ENCODE data around the gene TRMT2B. TPM values are rescaled to one million over a fixed set of nuclear protein-coding genes. Genes with fewer than 3 reads are reported as not detected.
"Not testable (repeated sequence)": the region's sequence is repeated elsewhere in the genome, so short reads cannot be mapped to it uniquely, and the experiment has no call there.

The TRMT2B gene
- total RNA-seq, 1 donor from 2014 or later, result 17.1 TPM

DNA sequence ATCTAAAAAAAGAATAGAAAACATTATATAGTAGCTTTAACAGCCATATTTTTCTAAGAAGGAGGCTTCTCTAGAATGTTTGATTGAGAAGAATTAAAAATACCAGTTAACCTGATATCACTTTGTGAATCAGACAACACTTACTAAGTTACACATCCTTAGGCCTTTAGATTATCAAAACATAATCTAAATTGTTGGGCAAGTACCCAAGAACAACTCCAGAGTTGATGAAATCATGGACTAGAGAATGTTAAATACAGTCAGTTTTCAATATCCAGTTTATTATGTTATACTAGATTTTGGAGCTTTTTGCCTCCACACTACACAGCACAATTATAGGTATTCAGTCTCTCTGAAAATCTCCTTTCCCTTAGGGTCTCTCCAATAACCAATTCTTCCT is 42.8 kb downstream of the TRMT2B start:
- DNase-seq (ENCODE audit: low read depth in 2 of 2), result peak in 1 of 2 donors; percentile 23

DNA sequence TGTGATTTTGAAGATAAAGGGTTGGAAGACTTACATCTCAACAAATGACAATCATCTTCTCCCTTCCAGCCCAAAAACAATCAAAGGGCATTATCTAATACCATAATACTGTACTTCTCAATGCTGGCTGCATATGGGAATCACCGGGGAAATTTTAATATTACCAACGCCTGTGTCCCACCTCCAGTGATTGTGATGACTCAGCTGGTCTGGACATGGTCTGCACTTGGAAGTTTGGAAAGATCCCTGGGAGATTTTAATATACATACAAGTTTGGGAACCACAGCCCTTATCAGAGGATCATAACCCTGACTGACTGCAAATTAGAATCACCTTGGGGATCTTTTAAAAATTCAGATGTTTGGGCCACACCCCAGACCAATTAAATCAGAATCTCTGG is 52.5 kb downstream of the TRMT2B start:
- DNase-seq (ENCODE audit: low read depth in 2 of 2), result no peak

DNA sequence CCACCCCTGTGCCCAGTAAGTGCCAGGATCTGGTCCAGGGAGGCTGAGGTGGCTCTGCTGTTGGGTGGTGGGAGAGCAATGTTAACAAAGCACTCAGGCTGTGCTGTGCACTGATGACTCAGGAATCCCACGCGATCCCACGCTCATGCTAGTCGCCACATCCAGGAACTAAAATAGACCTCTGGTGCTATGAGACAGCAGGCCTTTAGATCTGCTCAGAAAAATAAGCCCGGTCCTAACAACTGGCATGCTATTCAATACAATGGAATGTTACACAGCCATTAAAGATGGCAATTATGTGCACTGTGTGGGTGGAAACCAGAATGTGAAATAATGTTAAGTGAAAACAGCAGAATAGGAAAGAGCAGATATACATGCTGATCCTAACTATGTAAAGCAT is 56.4 kb downstream of the TRMT2B start:
- DNase-seq (ENCODE audit: low read depth in 2 of 2), result peak; percentile 10 to 83

DNA sequence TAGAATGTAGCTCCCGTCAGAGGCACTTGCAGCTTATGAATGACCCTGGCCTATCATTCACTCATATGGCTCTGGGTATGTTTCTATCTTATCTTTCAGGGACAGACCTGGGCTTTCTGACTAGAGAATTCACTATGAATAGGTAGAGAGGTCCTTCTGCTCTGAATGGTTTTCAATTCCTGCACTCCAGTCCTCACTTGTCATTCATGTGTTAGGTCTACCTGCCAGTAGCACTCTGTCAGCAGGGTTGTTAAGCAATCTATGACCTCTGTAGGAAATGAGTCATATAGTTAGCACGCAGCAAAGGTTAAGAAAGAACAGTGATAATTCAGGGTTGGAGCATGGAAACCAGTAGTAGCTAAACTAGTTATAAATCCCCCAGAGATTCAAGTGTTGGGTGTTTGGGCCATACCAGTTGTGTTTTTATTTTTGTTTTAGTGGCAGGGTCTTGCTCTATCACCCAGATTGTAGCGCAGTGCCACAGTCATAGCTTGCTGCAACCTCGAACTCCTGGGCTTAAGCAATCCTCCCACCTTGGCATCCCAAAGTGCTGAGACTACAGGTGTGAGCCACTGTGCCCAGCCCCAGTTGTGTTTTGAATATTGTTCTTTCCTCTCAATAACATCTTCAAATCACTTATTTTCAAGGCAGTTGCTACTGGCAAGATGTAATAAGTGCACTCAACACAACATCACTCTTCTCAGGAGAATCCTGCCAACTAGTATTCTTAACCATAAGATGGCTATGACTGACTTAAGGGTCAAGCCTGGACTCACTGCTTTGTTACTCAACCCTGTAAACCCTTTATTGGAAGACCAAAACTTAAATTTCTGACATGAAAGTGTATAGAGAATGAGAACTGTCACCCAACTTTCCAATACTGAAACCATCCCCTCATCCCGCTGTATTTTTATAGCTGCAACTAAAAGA is 57.3 kb downstream of the TRMT2B start:
- peak; percentile 65 to 72 for DNase-seq (ENCODE audit: low read depth in 2 of 2)

DNA sequence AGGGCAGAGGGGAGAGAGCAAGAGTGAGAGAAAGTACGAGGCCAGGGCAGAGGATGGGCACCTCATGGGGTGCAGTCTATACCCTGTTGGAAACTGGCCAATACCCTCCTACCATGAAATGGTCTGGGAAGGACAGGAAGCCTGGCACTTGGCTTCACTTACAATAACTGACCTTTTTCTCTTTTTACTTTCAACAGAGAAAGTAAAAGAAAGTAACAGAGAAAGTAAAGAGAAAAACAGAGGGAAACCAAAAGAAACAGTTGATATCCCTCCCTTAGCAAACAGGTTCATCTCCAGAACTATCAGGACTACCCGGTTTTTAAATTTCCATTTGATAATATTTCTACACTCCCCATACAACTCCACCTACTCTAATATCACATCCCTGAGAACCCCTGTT is 61.8 kb downstream of the TRMT2B start:
- peak in 1 of 2 donors; percentile 11 for DNase-seq (ENCODE audit: low read depth in 2 of 2)

DNA sequence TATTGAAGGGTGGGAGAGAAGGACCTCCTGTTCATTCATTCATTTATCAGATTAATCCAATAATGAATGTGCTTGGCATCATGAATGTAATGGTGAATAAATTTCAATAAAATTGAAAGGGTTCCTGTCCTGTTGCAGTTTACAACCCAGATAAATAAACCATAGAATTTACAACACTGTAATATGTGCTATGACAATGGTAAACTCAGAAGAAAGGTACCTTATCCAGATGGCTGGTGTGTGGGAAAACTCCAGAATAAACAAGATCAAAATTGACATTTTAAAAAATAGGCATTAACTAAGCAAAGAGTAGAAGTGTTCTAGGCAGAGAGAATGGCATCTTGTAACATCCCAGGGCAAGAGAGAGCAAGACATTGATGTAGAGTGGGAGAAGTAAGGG is 67.1 kb downstream of the TRMT2B start:
- DNase-seq (ENCODE audit: low read depth in 2 of 2), result no peak

DNA sequence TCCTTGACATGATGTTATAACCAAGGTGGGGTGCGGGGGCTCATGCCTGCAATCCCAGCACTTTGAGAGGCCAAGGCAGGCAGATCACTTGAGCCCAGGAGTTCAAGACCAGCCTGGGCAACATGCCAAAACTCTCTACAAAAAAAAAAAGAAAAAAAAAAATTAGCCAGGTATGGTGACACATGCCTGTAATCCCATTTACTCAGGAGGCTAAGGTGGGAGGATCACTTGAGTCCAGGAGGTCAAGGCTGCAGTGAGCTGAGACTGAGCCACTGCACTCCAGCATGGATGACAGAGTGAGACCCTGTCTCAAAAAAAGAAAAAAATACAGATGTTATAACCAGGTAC is 70.4 kb downstream of the TRMT2B start:
- not testable (repeated sequence) for DNase-seq (ENCODE audit: low read depth in 2 of 2)

DNA sequence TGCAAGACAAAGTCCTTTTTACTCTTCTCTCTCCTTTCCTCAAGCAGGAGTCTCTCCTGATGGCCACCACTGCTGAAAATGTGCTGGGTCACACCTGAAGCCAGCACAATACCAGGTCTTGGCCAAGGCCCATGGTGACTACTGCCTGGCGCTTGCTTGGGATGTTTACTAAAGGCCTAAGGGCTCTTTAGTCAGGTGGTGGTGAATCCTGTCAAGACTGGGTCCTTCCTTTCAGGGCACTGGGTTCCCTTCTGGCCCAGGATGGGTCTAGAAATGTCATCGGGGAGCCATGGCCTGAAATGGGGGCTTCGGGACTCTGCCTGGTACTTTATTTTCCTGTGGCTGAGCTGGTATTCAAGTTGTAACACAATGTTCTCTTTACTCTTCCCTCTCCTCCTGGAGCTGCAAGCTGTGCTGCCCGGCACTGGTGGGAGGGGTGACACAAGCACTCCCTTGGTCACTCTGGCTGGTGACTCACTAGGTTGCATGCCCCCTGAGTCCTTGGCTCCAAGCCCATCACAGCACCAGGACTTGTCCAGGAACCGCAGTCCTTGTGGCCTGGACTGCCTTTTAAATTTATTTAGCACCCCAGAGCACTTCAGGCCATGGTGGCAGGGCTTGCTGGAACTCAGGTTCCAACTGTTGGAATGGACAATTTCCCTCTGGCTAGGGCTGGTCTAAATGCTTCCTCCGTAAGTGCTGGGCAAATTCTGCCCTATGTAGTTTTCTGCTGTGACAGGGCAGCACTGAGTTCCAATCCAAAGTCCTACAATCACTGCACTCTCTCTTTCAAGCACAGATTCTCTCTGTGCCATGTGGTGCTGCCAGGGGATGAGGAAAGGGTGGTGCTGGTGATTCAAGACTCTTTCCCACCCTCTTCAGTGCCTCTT is 71.1 kb downstream of the TRMT2B start:
- peak; percentile 11 to 82 for DNase-seq (ENCODE audit: low read depth in 2 of 2)

DNA sequence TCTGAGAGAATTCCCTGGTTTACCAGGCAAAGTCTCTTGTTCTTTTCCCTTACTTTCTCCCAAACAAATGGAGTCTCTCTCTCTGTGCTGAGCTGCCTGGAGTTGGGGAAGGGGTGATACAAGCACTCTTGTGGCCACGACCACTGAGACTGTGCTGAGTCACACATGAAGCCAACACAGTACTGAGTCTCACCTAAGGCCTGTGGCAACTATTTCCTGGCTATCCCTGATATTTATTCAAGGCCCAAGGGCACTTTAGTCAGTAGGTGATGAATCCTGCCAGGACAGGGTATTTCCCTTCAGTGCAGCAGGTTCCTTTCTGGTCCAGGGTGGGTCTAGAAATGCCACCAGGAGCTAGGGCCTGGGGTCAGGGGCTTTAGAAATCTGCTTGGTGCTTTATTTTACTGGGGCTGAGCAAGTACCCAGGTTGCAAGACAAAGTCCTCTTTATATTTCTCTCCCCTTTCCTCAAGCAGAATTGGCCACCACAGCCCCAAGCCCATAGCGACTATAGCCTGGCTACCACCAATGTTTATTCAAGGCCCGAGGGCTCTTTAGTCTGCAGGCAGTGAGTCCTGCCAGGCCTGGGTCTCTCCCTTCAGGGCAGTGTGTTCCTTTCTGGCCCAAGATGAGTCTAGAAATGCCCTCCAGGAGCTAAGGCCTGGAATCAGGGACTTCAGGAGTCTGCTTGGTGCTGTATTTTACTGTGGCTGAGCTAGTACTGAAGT is 71.9 kb downstream of the TRMT2B start:
- peak in 1 of 2 donors; percentile 3 for DNase-seq (ENCODE audit: low read depth in 2 of 2)

DNA sequence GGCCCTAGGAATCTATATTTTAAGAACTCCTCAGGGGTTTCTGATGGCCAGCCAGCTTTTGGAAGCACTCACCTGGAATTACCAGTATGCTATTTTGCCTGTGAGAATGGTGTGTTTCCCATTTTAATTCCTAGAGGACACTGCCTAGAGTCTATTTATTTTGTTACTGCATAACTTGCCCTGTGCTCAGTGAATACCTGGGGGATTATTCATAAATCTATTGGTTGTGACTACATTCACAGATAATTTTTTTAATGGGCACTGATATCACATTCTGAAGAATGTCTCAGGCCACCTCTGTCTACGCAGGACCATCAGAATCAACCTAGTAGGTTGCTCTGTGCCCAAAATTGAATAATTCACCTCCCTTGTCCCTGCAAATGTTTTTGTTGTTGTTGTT is 75.7 kb downstream of the TRMT2B start:
- DNase-seq (ENCODE audit: low read depth in 2 of 2), result no peak

DNA sequence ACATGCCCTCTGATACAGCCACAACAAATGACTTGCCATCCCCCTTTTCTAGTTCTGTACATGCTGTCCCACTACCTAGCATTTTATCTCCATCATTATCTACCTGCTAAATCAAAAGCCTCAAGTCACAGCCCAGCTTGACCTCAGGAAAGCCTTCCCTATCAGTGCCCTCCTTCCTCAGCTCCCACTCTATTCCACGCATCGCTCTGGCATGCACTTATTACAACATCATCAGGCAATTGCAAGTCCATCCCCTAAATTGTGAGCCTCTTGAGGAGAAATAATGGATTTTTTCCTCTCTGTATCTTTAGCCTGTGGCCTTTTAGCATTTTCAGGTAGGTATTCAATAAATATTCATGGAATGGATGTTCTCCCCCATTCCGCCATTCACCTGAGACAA is 76.7 kb downstream of the TRMT2B start:
- DNase-seq (ENCODE audit: low read depth in 2 of 2), result no peak

DNA sequence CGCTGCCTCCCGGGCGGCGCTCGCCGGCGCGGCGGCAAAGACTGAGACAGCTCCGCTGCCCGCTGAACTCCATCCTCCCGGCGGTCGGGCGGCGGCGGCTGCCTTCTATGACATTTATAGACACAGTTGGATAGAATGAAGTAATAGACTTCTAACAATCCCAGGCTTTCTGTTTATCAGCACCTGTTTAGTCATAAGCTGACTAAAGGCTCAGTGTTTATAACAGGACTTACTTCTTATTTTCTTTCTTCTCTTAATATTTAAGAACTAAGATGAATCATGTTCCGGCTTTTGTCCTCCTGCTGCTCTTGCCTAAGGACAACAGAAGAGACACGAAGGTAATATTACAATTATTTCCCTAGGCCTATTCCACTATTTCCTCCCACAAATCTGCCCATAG is 78.5 kb downstream of the TRMT2B start:
- DNase-seq (ENCODE audit: low read depth in 2 of 2), result peak in 1 of 2 donors; percentile 77

DNA sequence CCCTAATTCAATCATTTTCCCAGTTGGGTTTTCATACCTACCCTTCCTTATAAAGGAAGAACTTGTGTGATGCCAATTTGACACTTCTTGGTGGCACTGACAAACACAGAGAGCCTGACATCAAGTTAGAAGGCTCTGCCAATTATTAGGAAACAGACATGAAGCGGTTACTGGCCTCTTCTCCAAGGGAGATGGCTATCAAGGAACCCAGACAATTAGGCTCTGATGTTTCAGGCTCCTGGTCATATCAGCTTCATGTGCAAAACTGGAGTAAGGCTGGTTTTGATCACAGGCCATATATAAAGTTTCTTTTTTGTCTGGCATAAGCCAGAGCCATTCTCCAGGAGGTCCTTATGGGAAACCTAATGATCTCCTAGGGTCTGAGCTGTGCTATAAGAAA is 82.0 kb downstream of the TRMT2B start:
- no peak for DNase-seq (ENCODE audit: low read depth in 2 of 2)

DNA sequence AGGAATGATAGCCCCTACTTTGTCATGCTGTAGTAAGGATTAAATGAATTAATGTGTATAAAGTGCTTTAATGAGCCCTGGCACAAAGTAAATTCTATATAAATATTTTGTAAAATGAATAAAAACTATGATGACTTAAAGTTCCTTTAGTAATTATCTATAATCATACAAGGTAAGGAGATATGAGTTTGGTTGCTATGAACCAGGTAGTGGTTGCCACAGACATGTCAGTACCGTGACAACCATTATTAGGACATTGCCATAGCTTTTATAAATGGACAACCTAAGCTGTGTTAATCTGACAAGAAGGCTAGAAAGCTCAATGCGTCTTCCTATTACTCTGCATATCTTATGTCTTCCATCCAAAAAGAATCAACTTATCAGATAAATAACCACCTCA is 82.5 kb downstream of the TRMT2B start, which contains the start of gene ARL13A:
Gene ARL13A, plus strand, starts transcription at position 301 of the 400 bp plus-strand sequence. CDS start 3,982 bp downstream, outside the sequence.
- DNase-seq (ENCODE audit: low read depth in 2 of 2), result no peak

DNA sequence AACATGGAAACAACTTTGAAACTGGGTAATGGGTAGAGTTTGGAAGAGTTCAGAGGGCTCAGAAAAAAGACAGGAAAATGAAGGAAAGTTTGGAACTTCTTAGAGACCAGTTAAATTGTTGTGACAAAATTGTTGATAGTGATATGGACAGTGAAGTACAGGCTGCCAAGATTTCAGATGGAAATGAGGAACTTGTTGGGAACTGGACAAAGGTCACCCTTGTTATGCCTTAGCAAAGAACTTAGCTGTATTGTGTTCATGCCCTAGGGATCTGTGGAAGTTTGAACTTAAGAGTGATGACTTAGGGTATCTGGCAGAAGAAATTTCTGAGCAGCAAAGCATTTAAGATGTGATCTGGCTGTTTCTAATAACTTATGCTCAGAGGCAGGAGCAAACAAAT is 87.5 kb downstream of the TRMT2B start:
- peak in 1 of 2 donors; percentile 34 for DNase-seq (ENCODE audit: low read depth in 2 of 2)

DNA sequence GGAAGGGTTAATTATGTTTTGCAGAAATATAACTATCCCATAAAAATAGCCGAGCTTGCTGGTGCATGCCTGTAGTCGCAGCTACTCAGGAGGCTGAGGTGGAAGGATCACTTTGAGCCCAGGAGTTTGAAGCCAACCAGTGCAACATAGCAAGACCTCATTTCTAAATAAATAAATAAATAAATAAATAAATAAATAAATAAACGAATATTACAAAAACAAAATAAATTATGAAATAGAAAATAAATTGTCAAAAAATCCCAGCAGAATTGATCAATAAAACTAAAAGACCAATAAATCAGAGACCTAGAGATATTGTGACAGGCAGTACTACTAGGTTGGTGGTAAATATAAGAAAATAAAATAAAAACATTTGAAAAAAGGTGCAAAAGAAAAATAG is 89.1 kb downstream of the TRMT2B start:
- no peak for DNase-seq (ENCODE audit: low read depth in 2 of 2)

Other genes with a start within 250 kb of the TRMT2B start
- 13.2 and 14.9 TPM in 2 replicates for gene CSTF2, start 231.7 kb downstream of the TRMT2B start, total RNA-seq
- not detected in 2 replicates for gene NOX1, start 177.8 kb downstream of the TRMT2B start, total RNA-seq
- gene XKRX, start 123.2 kb downstream of the TRMT2B start, total RNA-seq, result under 0.01 TPM in 1 of 2 replicates, not detected in the other
- not detected in 2 replicates for gene ARL13A, start 82.4 kb downstream of the TRMT2B start, total RNA-seq
- gene TMEM35A, start 26.8 kb upstream of the TRMT2B start, total RNA-seq, result 1.9 TPM in 2 replicates
- 7.1 and 18.0 TPM in 2 replicates for gene CENPI, start 46.1 kb upstream of the TRMT2B start, total RNA-seq
- under 0.01 and 0.13 TPM in 2 replicates for gene DRP2, start 167.7 kb upstream of the TRMT2B start, total RNA-seq
- 0.13 TPM in 1 of 2 replicates, not detected in the other for gene TAF7L, start 239.2 kb upstream of the TRMT2B start, total RNA-seq